HepG2 (cell line): ENCODE measurements around the gene DNMT3A. TPM values are rescaled to one million over a fixed set of nuclear protein-coding genes. Genes with fewer than 3 reads are reported as not detected.

Source experiments
- HHEX ChIP-seq: IDR thresholded peaks from 2 replicates; pipeline ENCODE4 v1.6.1; 2016; ENCODE audit warnings: control low read depth
- HIVEP1 ChIP-seq: sonication (generic); formaldehyde crosslinking; IDR thresholded peaks from 2 replicates; pipeline ENCODE4 v1.4.0; 2020; ENCODE audit warnings: mild to moderate bottlenecking, missing genetic modification reagents
- HNRNPL ChIP-seq: fragments of 200-400 bp; formaldehyde crosslinking; IDR thresholded peaks from 2 replicates; pipeline ENCODE4 v1.6.1; 2017; ENCODE audit warnings: mild to moderate bottlenecking, low read depth, low read length
- LCORL ChIP-seq, 2 experiments: fragments of 450-650 bp in 1 of 2; sonication (generic) in 1 of 2; formaldehyde crosslinking in 1 of 2; IDR thresholded peaks; 2 replicates each; pipeline versions ENCODE4 v1.5.0 to v1.6.1; 2017 to 2020; ENCODE audit warnings: antibody characterized with exemption in 1 of 2, missing genetic modification reagents in 1 of 2
- MTA1 ChIP-seq: sonication (generic); formaldehyde crosslinking; IDR thresholded peaks from 2 replicates; pipeline ENCODE4 v1.4.0; 2020; ENCODE audit warnings: missing genetic modification reagents, mild to moderate bottlenecking, borderline replicate concordance
- RBM39 ChIP-seq: fragments of 200-400 bp; formaldehyde crosslinking; IDR thresholded peaks from one replicate; pipeline ENCODE4 v1.6.1; 2018; ENCODE audit warnings: antibody characterized with exemption, mild to moderate bottlenecking, low read depth, low read length; ENCODE audit not compliant: poor library complexity, severe bottlenecking
- REL ChIP-seq: sonication (generic); formaldehyde crosslinking; conservative IDR thresholded peaks from 2 replicates; pipeline ENCODE4 v1.8.0; 2022; ENCODE audit warnings: mild to moderate bottlenecking, missing genetic modification reagents, moderate library complexity
- RFX3 ChIP-seq: IDR thresholded peaks from 2 replicates; pipeline ENCODE4 v1.6.1; 2016; ENCODE audit warnings: missing biosample characterization, missing genetic modification reagents
- RXRB ChIP-seq: IDR thresholded peaks from 2 replicates; pipeline ENCODE4 v1.6.1; 2016; ENCODE audit warnings: borderline replicate concordance, missing genetic modification reagents, missing compliant biosample characterization
- SMYD3 ChIP-seq: sonication (generic); formaldehyde crosslinking; IDR thresholded peaks from 2 replicates; pipeline ENCODE4 v1.8.1; 2023; ENCODE audit warnings: mild to moderate bottlenecking, missing genetic modification reagents
- SRSF9 ChIP-seq: fragments of 200-400 bp; formaldehyde crosslinking; IDR thresholded peaks from 2 replicates; pipeline ENCODE4 v1.6.1; 2018; ENCODE audit warnings: borderline replicate concordance, mild to moderate bottlenecking, low read depth, low read length; ENCODE audit not compliant: insufficient read depth, poor library complexity, severe bottlenecking
- ZFX ChIP-seq: sonication (generic); formaldehyde crosslinking; IDR thresholded peaks from 2 replicates; pipeline ENCODE4 v1.4.0; 2020; ENCODE audit warnings: mild to moderate bottlenecking, low read depth, missing genetic modification reagents, moderate library complexity
- ZIK1 ChIP-seq: sonication (generic); formaldehyde crosslinking; IDR thresholded peaks from 2 replicates; pipeline ENCODE4 v1.5.0; 2020; ENCODE audit warnings: mild to moderate bottlenecking, low read depth, missing genetic modification reagents, borderline replicate concordance
- ZNF136 ChIP-seq: sonication (generic); formaldehyde crosslinking; IDR thresholded peaks from 2 replicates; pipeline ENCODE4 v1.8.1; 2022; ENCODE audit warnings: low read depth, mild to moderate bottlenecking, moderate library complexity, missing genetic modification reagents
- ZNF234 ChIP-seq: sonication (generic); formaldehyde crosslinking; conservative IDR thresholded peaks from 2 replicates; pipeline ENCODE4 v1.5.1; 2020; ENCODE audit warnings: mild to moderate bottlenecking, missing genetic modification reagents
- ZNF446 ChIP-seq: sonication (generic); formaldehyde crosslinking; IDR thresholded peaks from 2 replicates; pipeline ENCODE4 v1.5.0; 2020; ENCODE audit warnings: mild to moderate bottlenecking, missing genetic modification reagents
- ZNF496 ChIP-seq: sonication (generic); formaldehyde crosslinking; IDR thresholded peaks from 2 replicates; pipeline ENCODE4 v1.8.1; 2023; ENCODE audit warnings: mild to moderate bottlenecking, moderate library complexity, missing genetic modification reagents; ENCODE audit not compliant: insufficient replicate concordance
- ZNF552 ChIP-seq: sonication (generic); formaldehyde crosslinking; IDR thresholded peaks from 2 replicates; pipeline ENCODE4 v1.9.0; 2022; ENCODE audit warnings: missing genetic modification reagents, mild to moderate bottlenecking, borderline replicate concordance
- ZNF607 ChIP-seq: sonication (generic); formaldehyde crosslinking; IDR thresholded peaks from 2 replicates; pipeline ENCODE4 v1.5.1; 2020; ENCODE audit warnings: missing genetic modification reagents, mild to moderate bottlenecking, borderline replicate concordance
- ZNF652 ChIP-seq: IDR thresholded peaks from 2 replicates; pipeline ENCODE4 v1.6.1; 2016; ENCODE audit warnings: low read depth, borderline replicate concordance
- polyA plus RNA-seq, 8 experiments: library from polyadenylated mRNA; depleted of rRNA in 3 of 8; stranded (reverse) in 7 of 8; unstranded in 1 of 8; fragments of >200 nt; fragmentation: Illumina TruSeq in 4 of 8; extraction: Trizol in 4 of 8; gene quantifications; 2 replicates each; pipeline versions ENCODE4 v1.2.1 to v1.2.3, GENCODE V29; 2011 to 2016; ENCODE audit warnings: low read depth in 4 of 8, missing spikeins in 1 of 8, mixed read lengths in 1 of 8; ENCODE audit not compliant: insufficient read depth in 1 of 8
- total RNA-seq, 5 experiments: library from RNA; depleted of rRNA; stranded (reverse); fragments of >200 nt; fragmentation: Illumina TruSeq; extraction: Trizol; gene quantifications; 2 replicates each; pipeline ENCODE4 v1.2.3, GENCODE V29; 2016; ENCODE audit warnings: low read depth in 1 of 5
- TF ChIP-seq, protein P1 (sequence below): sonication (generic); formaldehyde crosslinking; IDR thresholded peaks from 2 replicates; pipeline ENCODE4 v1.5.0; 2020; ENCODE audit warnings: mild to moderate bottlenecking, missing genetic modification reagents
- TF ChIP-seq, protein P2 (sequence below): sonication (generic); formaldehyde crosslinking; IDR thresholded peaks from 2 replicates; pipeline ENCODE4 v1.9.0; 2021; ENCODE audit warnings: missing genetic modification reagents, borderline replicate concordance
- TF ChIP-seq, protein P3 (sequence below): sonication (generic); formaldehyde crosslinking; IDR thresholded peaks from 2 replicates; pipeline ENCODE4 v1.8.0; 2022; ENCODE audit warnings: mild to moderate bottlenecking, missing genetic modification reagents, moderate library complexity
- TF ChIP-seq, protein P4 (sequence below): sonication (generic); formaldehyde crosslinking; IDR thresholded peaks from 2 replicates; pipeline ENCODE4; 2020; ENCODE audit warnings: missing genetic modification reagents, mild to moderate bottlenecking, borderline replicate concordance

DNMT3A gene
- total and polyA plus RNA-seq, 2 of the 13 experiments (the other 11 are each of a cell fraction or from before 2014, with no cell fraction given), result 14.7 to 29.1 TPM

DNA sequence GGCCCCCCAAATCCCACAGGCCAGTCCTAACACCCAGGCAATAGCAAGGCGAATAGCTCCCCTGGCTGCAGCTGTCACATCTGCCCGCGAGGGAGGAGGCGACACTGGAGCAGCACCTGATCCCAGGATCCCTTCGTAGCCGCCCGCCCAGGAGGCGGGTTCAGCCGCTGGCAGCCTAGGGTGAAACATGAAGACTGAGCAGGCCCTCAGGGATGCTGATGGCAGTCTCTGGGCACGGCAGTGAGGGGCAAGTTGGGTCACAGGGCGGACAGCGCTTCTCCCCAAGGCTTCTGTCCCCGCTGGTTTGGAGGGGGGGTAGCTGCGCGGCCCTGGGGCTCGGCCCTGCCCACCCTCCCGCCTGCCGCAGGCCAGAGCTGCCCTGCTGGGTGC is 1.9 kb downstream of the DNMT3A start (continued):
- TF ChIP-seq, protein P1, sequence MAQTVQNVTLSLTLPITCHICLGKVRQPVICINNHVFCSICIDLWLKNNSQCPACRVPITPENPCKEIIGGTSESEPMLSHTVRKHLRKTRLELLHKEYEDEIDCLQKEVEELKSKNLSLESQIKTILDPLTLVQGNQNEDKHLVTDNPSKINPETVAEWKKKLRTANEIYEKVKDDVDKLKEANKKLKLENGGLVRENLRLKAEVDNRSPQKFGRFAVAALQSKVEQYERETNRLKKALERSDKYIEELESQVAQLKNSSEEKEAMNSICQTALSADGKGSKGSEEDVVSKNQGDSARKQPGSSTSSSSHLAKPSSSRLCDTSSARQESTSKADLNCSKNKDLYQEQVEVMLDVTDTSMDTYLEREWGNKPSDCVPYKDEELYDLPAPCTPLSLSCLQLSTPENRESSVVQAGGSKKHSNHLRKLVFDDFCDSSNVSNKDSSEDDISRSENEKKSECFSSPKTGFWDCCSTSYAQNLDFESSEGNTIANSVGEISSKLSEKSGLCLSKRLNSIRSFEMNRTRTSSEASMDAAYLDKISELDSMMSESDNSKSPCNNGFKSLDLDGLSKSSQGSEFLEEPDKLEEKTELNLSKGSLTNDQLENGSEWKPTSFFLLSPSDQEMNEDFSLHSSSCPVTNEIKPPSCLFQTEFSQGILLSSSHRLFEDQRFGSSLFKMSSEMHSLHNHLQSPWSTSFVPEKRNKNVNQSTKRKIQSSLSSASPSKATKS, result no peak
- TF ChIP-seq LCORL (IDR thresholded peaks at IDR 0.05), result no peak
- TF ChIP-seq LCORL (CRISPR knock-in tag; IDR thresholded peaks at IDR 0.05), result no peak
- TF ChIP-seq, protein P2, sequence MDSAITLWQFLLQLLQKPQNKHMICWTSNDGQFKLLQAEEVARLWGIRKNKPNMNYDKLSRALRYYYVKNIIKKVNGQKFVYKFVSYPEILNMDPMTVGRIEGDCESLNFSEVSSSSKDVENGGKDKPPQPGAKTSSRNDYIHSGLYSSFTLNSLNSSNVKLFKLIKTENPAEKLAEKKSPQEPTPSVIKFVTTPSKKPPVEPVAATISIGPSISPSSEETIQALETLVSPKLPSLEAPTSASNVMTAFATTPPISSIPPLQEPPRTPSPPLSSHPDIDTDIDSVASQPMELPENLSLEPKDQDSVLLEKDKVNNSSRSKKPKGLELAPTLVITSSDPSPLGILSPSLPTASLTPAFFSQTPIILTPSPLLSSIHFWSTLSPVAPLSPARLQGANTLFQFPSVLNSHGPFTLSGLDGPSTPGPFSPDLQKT (CRISPR knock-in tag), result no peak
- no peak for TF ChIP-seq ZNF652 (CRISPR knock-in tag)
- TF ChIP-seq REL (CRISPR knock-in tag), result no peak
- TF ChIP-seq RBM39, result no peak
- no peak for TF ChIP-seq SRSF9
- TF ChIP-seq ZFX (CRISPR knock-in tag), result peak; percentile 62; the same call in 1 of the 2 replicates
- TF ChIP-seq ZNF234, result no peak
- TF ChIP-seq ZNF446 (CRISPR knock-in tag), result no peak
- TF ChIP-seq ZNF136, result no peak
- TF ChIP-seq ZIK1 (CRISPR knock-in tag), result peak; percentile 45; the same call in 1 of the 2 replicates
- no peak for TF ChIP-seq ZNF496 (CRISPR knock-in tag)
- TF ChIP-seq HIVEP1 (CRISPR knock-in tag), result no peak
- no peak for TF ChIP-seq RFX3 (CRISPR knock-in tag)
- no peak; the same call in 1 of the 2 replicates for TF ChIP-seq HNRNPL
- no peak for TF ChIP-seq RXRB (CRISPR knock-in tag)
- no peak for TF ChIP-seq SMYD3 (CRISPR knock-in tag)
- TF ChIP-seq, protein P3, sequence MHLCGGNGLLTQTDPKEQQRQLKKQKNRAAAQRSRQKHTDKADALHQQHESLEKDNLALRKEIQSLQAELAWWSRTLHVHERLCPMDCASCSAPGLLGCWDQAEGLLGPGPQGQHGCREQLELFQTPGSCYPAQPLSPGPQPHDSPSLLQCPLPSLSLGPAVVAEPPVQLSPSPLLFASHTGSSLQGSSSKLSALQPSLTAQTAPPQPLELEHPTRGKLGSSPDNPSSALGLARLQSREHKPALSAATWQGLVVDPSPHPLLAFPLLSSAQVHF (CRISPR knock-in tag), result 0 out of 2 replicates have a peak, but pooled peaks have one; percentile 49
- TF ChIP-seq ZNF552 (CRISPR knock-in tag), result no peak
- no peak for TF ChIP-seq ZNF607 (CRISPR knock-in tag)
- TF ChIP-seq MTA1 (CRISPR knock-in tag), result no peak
- TF ChIP-seq, protein P4, sequence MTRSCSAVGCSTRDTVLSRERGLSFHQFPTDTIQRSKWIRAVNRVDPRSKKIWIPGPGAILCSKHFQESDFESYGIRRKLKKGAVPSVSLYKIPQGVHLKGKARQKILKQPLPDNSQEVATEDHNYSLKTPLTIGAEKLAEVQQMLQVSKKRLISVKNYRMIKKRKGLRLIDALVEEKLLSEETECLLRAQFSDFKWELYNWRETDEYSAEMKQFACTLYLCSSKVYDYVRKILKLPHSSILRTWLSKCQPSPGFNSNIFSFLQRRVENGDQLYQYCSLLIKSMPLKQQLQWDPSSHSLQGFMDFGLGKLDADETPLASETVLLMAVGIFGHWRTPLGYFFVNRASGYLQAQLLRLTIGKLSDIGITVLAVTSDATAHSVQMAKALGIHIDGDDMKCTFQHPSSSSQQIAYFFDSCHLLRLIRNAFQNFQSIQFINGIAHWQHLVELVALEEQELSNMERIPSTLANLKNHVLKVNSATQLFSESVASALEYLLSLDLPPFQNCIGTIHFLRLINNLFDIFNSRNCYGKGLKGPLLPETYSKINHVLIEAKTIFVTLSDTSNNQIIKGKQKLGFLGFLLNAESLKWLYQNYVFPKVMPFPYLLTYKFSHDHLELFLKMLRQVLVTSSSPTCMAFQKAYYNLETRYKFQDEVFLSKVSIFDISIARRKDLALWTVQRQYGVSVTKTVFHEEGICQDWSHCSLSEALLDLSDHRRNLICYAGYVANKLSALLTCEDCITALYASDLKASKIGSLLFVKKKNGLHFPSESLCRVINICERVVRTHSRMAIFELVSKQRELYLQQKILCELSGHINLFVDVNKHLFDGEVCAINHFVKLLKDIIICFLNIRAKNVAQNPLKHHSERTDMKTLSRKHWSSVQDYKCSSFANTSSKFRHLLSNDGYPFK (CRISPR knock-in tag), result no peak
- TF ChIP-seq HHEX (CRISPR knock-in tag), result no peak
